GM23338 (cell line): ENCODE results near the gene ARL6IP4. TPM values are rescaled to one million over a fixed set of nuclear protein-coding genes. Genes with fewer than 3 reads are reported as not detected.

ENCODE experiments used
- ATAC-seq: fragments of 200-7000 bp; cut with Tn5 transposase; 3 replicates; pipeline ENCODE4 v1.9.1; 2020
- DNase-seq: peaks from one replicate; pipeline ENCODE4 v3.0.0-alpha.2; 2015; ENCODE audit warnings: low spot score
- H2AFZ ChIP-seq: fragments of 200-600 bp; sonication (generic); 2 replicates; pipeline ENCODE4 v1.8.0; 2016; ENCODE audit warnings: antibody characterized with exemption, mild to moderate bottlenecking, moderate library complexity
- H3F3A ChIP-seq: fragments of 200-600 bp; sonication (generic); replicated peaks from 2 replicates; pipeline ENCODE4 v1.8.0; 2017; ENCODE audit warnings: antibody characterized with exemption, mixed run types, low read depth
- H3K27ac ChIP-seq: fragments of 200-600 bp; sonication (generic); 2 replicates; pipeline ENCODE4 v1.6.1; 2016; ENCODE audit warnings: low read depth
- H3K27me3 ChIP-seq: fragments of 200-600 bp; sonication (generic); 2 replicates; pipeline ENCODE4 v1.8.0; 2016; ENCODE audit warnings: mild to moderate bottlenecking, mixed run types, moderate library complexity; ENCODE audit not compliant: insufficient read depth
- H3K36me3 ChIP-seq: fragments of 200-600 bp; sonication (generic); 2 replicates; pipeline ENCODE4 v1.8.0; 2016; ENCODE audit warnings: mild to moderate bottlenecking; ENCODE audit not compliant: insufficient read depth
- H3K4me1 ChIP-seq: fragments of 200-600 bp; sonication (generic); 2 replicates; pipeline ENCODE4 v1.8.0; 2016; ENCODE audit warnings: mild to moderate bottlenecking, moderate library complexity; ENCODE audit not compliant: insufficient read depth
- H3K4me2 ChIP-seq: fragments of 200-600 bp; sonication (generic); 2 replicates; pipeline ENCODE4 v1.7.1; 2017; ENCODE audit warnings: mixed run types
- H3K4me3 ChIP-seq: fragments of 200-600 bp; sonication (generic); 2 replicates; pipeline ENCODE4 v1.6.1; 2016; ENCODE audit warnings: mixed run types
- H3K79me2 ChIP-seq: fragments of 200-600 bp; sonication (generic); replicated peaks from 2 replicates; pipeline ENCODE4 v1.8.0; 2017; ENCODE audit warnings: mild to moderate bottlenecking; ENCODE audit not compliant: insufficient read depth
- H3K9me2 ChIP-seq: fragments of 200-600 bp; sonication (generic); 2 replicates; pipeline ENCODE4 v1.8.0; 2017; ENCODE audit not compliant: insufficient read depth
- H4K20me1 ChIP-seq: fragments of 200-600 bp; sonication (generic); replicated peaks from 2 replicates; pipeline ENCODE4 v1.8.0; 2017; ENCODE audit warnings: mild to moderate bottlenecking; ENCODE audit not compliant: insufficient read depth
- H3K27ac Mint-ChIP-seq: 2 replicates; pipeline ENCODE4 v1.8.0; 2020; ENCODE audit warnings: inconsistent platforms, mild to moderate bottlenecking, moderate library complexity, mixed read lengths
- H3K27me3 Mint-ChIP-seq: 3 replicates; pipeline ENCODE4 v1.8.0; 2022; ENCODE audit warnings: low read depth, mild to moderate bottlenecking, moderate library complexity, mixed read lengths, inconsistent platforms; ENCODE audit not compliant: insufficient read depth, poor library complexity
- H3K36me3 Mint-ChIP-seq: 3 replicates; pipeline ENCODE4 v1.8.0; 2021; ENCODE audit warnings: low read depth, mild to moderate bottlenecking, inconsistent platforms, moderate library complexity, mixed read lengths
- H3K4me1 Mint-ChIP-seq: 3 replicates; pipeline ENCODE4 v1.8.0; 2020; ENCODE audit warnings: mild to moderate bottlenecking, inconsistent platforms, mixed read lengths
- H3K4me3 Mint-ChIP-seq: 3 replicates; pipeline ENCODE4 v1.8.0; 2021; ENCODE audit warnings: moderate library complexity, mild to moderate bottlenecking, inconsistent platforms, mixed read lengths
- H3K9me3 Mint-ChIP-seq: 3 replicates; pipeline ENCODE4 v1.8.0; 2020; ENCODE audit warnings: moderate library complexity, mild to moderate bottlenecking, inconsistent platforms, mixed read lengths
- CREB1 ChIP-seq: fragments of 250-450 bp; sonication (Bioruptor Pico); IDR thresholded peaks from 2 replicates; pipeline ENCODE4 v1.5.0; 2020; ENCODE audit warnings: low read depth, mild to moderate bottlenecking, moderate library complexity
- ETS1 ChIP-seq: IDR thresholded peaks from 2 replicates; pipeline ENCODE4 v1.6.1; 2016; ENCODE audit warnings: antibody characterized with exemption
- EZH2 ChIP-seq: fragments of 200-600 bp; sonication (generic); IDR thresholded peaks from one replicate; pipeline ENCODE4 v1.8.0; 2017; ENCODE audit warnings: antibody characterized with exemption, mild to moderate bottlenecking, low read depth; ENCODE audit not compliant: unreplicated experiment
- EZH2phosphoT487 ChIP-seq: fragments of 200-600 bp; sonication (generic); IDR thresholded peaks from one replicate; pipeline ENCODE4 v1.8.1; 2018; ENCODE audit warnings: antibody characterized with exemption; ENCODE audit not compliant: unreplicated experiment
- JUNB ChIP-seq: IDR thresholded peaks from one replicate; pipeline ENCODE4 v1.6.1; 2016; ENCODE audit warnings: antibody characterized with exemption; ENCODE audit not compliant: unreplicated experiment
- NANOG ChIP-seq: IDR thresholded peaks from 2 replicates; pipeline ENCODE4 v1.6.1; 2016; ENCODE audit warnings: antibody characterized with exemption, borderline replicate concordance
- POLR2AphosphoS5 ChIP-seq: IDR thresholded peaks from 2 replicates; pipeline ENCODE4 v1.6.1; 2016; ENCODE audit warnings: antibody characterized with exemption, low read depth
- STAT1 ChIP-seq: IDR thresholded peaks from one replicate; pipeline ENCODE4 v1.6.1; 2016; ENCODE audit warnings: antibody characterized with exemption; ENCODE audit not compliant: unreplicated experiment
- ZNF114 ChIP-seq: fragments of 250-450 bp; sonication (Bioruptor Pico); IDR thresholded peaks from 2 replicates; pipeline ENCODE4 v1.5.0; 2020; ENCODE audit warnings: mild to moderate bottlenecking, moderate library complexity
- ZNF331 ChIP-seq: fragments of 250-450 bp; sonication (Bioruptor Pico); IDR thresholded peaks from 2 replicates; pipeline ENCODE4 v1.5.0; 2020; ENCODE audit warnings: low read depth, mild to moderate bottlenecking, moderate library complexity
- ZNF462 ChIP-seq: fragments of 250-450 bp; sonication (Bioruptor Pico); IDR thresholded peaks from 2 replicates; pipeline ENCODE4 v1.5.0; 2020; ENCODE audit warnings: mild to moderate bottlenecking, moderate library complexity
- polyA plus RNA-seq: library from polyadenylated mRNA; unstranded; fragments of >200 nt; fragmentation: Nextera tagmentation; extraction: Ambion mirVana; gene quantifications from 2 replicates; pipeline ENCODE4 v1.2.1, GENCODE V29; 2016
- total RNA-seq: library from RNA; depleted of rRNA; stranded (reverse); fragments of >200 nt; shearing (Covaris generic); gene quantifications from 2 replicates; pipeline ENCODE4 v1.2.3, GENCODE V29; 2014

The ARL6IP4 gene
- total and polyA plus RNA-seq, 2 experiments from 2014 or later, result 85.5 to 169 TPM

- Mint-ChIP-seq H3K4me1 (peaks cover 16% of the 10 kb centered on the region), H3K4me3 (peak overlapping the region; percentile 55), H3K36me3 (no peaks in the 10 kb centered on the region), H3K27me3 (peaks cover 10% of the 10 kb centered on the region), H3K9me3 (no peaks in the 10 kb centered on the region), H3K27ac (no peak overlapping the region)
- Histone ChIP-seq H3K36me3 (no peaks in the 10 kb centered on the region), H2AFZ (no peak overlapping the region), H3F3A (no peaks in the 10 kb centered on the region), H3K4me1 (peaks cover 5% of the 10 kb centered on the region), H3K9me2 (no peaks in the 10 kb centered on the region), H3K27ac (no peak overlapping the region), H3K4me3 (no peak overlapping the region), H3K4me2 (no peak overlapping the region), H3K27me3 (no peaks in the 10 kb centered on the region), H3K79me2 (no peaks in the 10 kb centered on the region), H4K20me1 (no peaks in the 10 kb centered on the region)
- TF ChIP-seq POLR2AphosphoS5 (no peak), ZNF462 (CRISPR knock-in tag) (no peak), EZH2 (no peak), NANOG (no peak), ETS1 (no peak), STAT1 (no peak), ZNF331 (CRISPR knock-in tag) (no peak), ZNF114 (CRISPR knock-in tag) (no peak), CREB1 (CRISPR knock-in tag) (no peak), JUNB (no peak), EZH2phosphoT487 (no peak)
- no peak for DNase-seq
- no peak for ATAC-seq
Measured at GRCh38 chr12:122964439-122965257, 15.8 kb upstream of the ARL6IP4 start.
